Measurements from ENCODE around the gene CABP4. TPM values are rescaled to one million over a fixed set of nuclear protein-coding genes. Genes with fewer than 3 reads are reported as not detected.

The CABP4 gene
- total RNA-seq, 1 experiment from 2014 or later: not detected

- Histone ChIP-seq H3K4me3 (ENCODE audit: low read depth, low read length) (no peak overlapping the region), H3K36me3 (ENCODE audit: control insufficient read depth, insufficient read depth, low read length) (no peaks in the 10 kb centered on the region), H3K4me1 (peaks cover 4% of the 10 kb centered on the region; the same call in 1 of the 2 replicates), H3K9me3 (no peaks in the 10 kb centered on the region), H3K27me3 (replicated peaks; ENCODE audit: control insufficient read depth, insufficient read depth, low read length) (no peaks in the 10 kb centered on the region)
- no peaks in the 10 kb centered on the region for H3K9me3 Mint-ChIP-seq (ENCODE audit: unreplicated experiment)
- H3K27me3 Mint-ChIP-seq (ENCODE audit: insufficient read depth, unreplicated experiment): no peaks in the 10 kb centered on the region
- no peak for DNase-seq
- H3K36me3 Mint-ChIP-seq (ENCODE audit: insufficient read depth, unreplicated experiment): peaks cover 9% of the 10 kb centered on the region
- H3K4me1 Mint-ChIP-seq (ENCODE audit: low read depth, unreplicated experiment): peaks cover 15% of the 10 kb centered on the region
- no peak for TF ChIP-seq CTCF (IDR thresholded peaks at IDR 0.05; ENCODE audit: insufficient read depth in 1 of 2, low read depth in 1 of 2, low read length in 1 of 2, severe bottlenecking in 1 of 2, unreplicated experiment in 1 of 2)
- no TSS peak for BruUV-seq (replicated peaks)
- CTCF ChIA-PET: interaction anchor here (4.8 kb wide), 1 partner anchor 10 kb away, joined by 27 read pairs; the partner anchor contains the start of gene PPP1CA
- H3K27ac Mint-ChIP-seq (ENCODE audit: unreplicated experiment): no peak overlapping the region
- intact Hi-C loops (cut with micrococcal nuclease; ENCODE audit: unreplicated experiment): no loop called here
- POLR2A ChIA-PET: interaction anchor here (0.6 kb wide), 1 partner anchor 9 kb away, joined by 5 read pairs; no protein-coding TSS in a partner anchor
- H3K4me3 Mint-ChIP-seq (ENCODE audit: unreplicated experiment): no peak overlapping the region
Observed at GRCh38 chr11:67410984-67411784, 44.0 kb upstream of the CABP4 start.

- Histone ChIP-seq H3K4me1 (peaks cover 4% of the 10 kb centered on the region; the same call in 1 of the 2 replicates), H3K27me3 (replicated peaks; ENCODE audit: control insufficient read depth, insufficient read depth, low read length) (no peaks in the 10 kb centered on the region), H3K36me3 (ENCODE audit: control insufficient read depth, insufficient read depth, low read length) (no peaks in the 10 kb centered on the region), H3K9me3 (no peaks in the 10 kb centered on the region), H3K4me3 (ENCODE audit: low read depth, low read length) (no peak overlapping the region)
- DNase-seq: no peak
- peaks cover 18% of the 10 kb centered on the region for H3K4me1 Mint-ChIP-seq (ENCODE audit: low read depth, unreplicated experiment)
- no peaks in the 10 kb centered on the region for H3K27me3 Mint-ChIP-seq (ENCODE audit: insufficient read depth, unreplicated experiment)
- H3K9me3 Mint-ChIP-seq (ENCODE audit: unreplicated experiment): no peaks in the 10 kb centered on the region
- ChIA-PET CTCF (interaction anchor here (4.8 kb wide), 1 partner anchor 11 kb away, joined by 27 read pairs; the partner anchor contains the start of gene PPP1CA), POLR2A (interaction anchor here (0.6 kb wide), 1 partner anchor 10 kb away, joined by 5 read pairs; no protein-coding TSS in a partner anchor)
- H3K27ac Mint-ChIP-seq (ENCODE audit: unreplicated experiment): no peak overlapping the region
- peaks cover 6% of the 10 kb centered on the region for H3K36me3 Mint-ChIP-seq (ENCODE audit: insufficient read depth, unreplicated experiment)
- no peak overlapping the region for H3K4me3 Mint-ChIP-seq (ENCODE audit: unreplicated experiment)
- no TSS peak for BruUV-seq (replicated peaks)
- intact Hi-C loops (cut with micrococcal nuclease; ENCODE audit: unreplicated experiment): loop anchor here (1.0 kb wide), 1 partner anchor 10 kb away; no protein-coding TSS in a partner anchor
- TF ChIP-seq CTCF (IDR thresholded peaks at IDR 0.05; ENCODE audit: insufficient read depth in 1 of 2, low read depth in 1 of 2, low read length in 1 of 2, severe bottlenecking in 1 of 2, unreplicated experiment in 1 of 2): no peak
Observed at GRCh38 chr11:67411785-67412152, 43.4 kb upstream of the CABP4 start.

GRCh38 chr11:67412495-67413179 lies 42.5 kb upstream of the CABP4 start:
- Mint-ChIP-seq H3K36me3 (ENCODE audit: insufficient read depth, unreplicated experiment) (peaks cover 6% of the 10 kb centered on the region), H3K27me3 (ENCODE audit: insufficient read depth, unreplicated experiment) (no peaks in the 10 kb centered on the region), H3K4me1 (ENCODE audit: low read depth, unreplicated experiment) (peaks cover 18% of the 10 kb centered on the region), H3K4me3 (ENCODE audit: unreplicated experiment) (no peak overlapping the region), H3K27ac (ENCODE audit: unreplicated experiment) (no peak overlapping the region), H3K9me3 (ENCODE audit: unreplicated experiment) (no peaks in the 10 kb centered on the region)
- peaks cover 4% of the 10 kb centered on the region; the same call in 1 of the 2 replicates for H3K4me1 ChIP-seq
- intact Hi-C loops (cut with micrococcal nuclease; ENCODE audit: unreplicated experiment): loop anchor here (1.0 kb wide), 1 partner anchor 9 kb away; no protein-coding TSS in a partner anchor
- H3K27me3 ChIP-seq (replicated peaks; ENCODE audit: control insufficient read depth, insufficient read depth, low read length): no peaks in the 10 kb centered on the region
- no peaks in the 10 kb centered on the region for H3K9me3 ChIP-seq
- CTCF ChIA-PET: interaction anchor here (0.5 to 4.8 kb wide), 2 partner anchors 12 to 39 kb away, joined by 9 to 27 read pairs; partner anchors contain the start of genes CLCF1 and PPP1CA
- TF ChIP-seq CTCF (IDR thresholded peaks at IDR 0.05; ENCODE audit: insufficient read depth in 1 of 2, low read depth in 1 of 2, low read length in 1 of 2, severe bottlenecking in 1 of 2, unreplicated experiment in 1 of 2): no peak
- no peaks in the 10 kb centered on the region for H3K36me3 ChIP-seq (ENCODE audit: control insufficient read depth, insufficient read depth, low read length)
- no peak overlapping the region for H3K4me3 ChIP-seq (ENCODE audit: low read depth, low read length)
- DNase-seq: no peak
- no TSS peak for BruUV-seq (replicated peaks)
- POLR2A ChIA-PET: interaction anchor here (0.5 to 1.2 kb wide), 3 partner anchors 11 to 416 kb away, joined by 3 to 4 read pairs (median 3); partner anchors contain the start of gene PPP1CA
